Stimulated activated effector memory CD8-positive, alpha-beta T cell treated with anti-CD3 and anti-CD28 coated beads, Interleukin-12 subunit alpha, Interleukin-12 subunit beta, amount 100 ng/mL, for 72 hours (primary cell): ENCODE data around the gene NBPF11.
"Not testable (repeated sequence)": the region's sequence is repeated elsewhere in the genome, so short reads cannot be mapped to it uniquely, and the experiment has no call there.

ENCODE experiments used
- ATAC-seq: fragments of 150-1000 bp; cut with Tn5 transposase; 2 replicates; pipeline ENCODE4 v1.10.0; 2021
- DNase-seq, 2 donors: peaks; one replicate each; pipeline ENCODE4 v3.0.0; 2021 to 2022; ENCODE audit warnings: low spot score in 2 of 2
- H3K27ac Mint-ChIP-seq: one replicate; pipeline ENCODE4 v1.8.0; 2022; ENCODE audit warnings: mild to moderate bottlenecking, mixed read lengths
- H3K36me3 Mint-ChIP-seq: one replicate; pipeline ENCODE4 v1.8.0; 2022; ENCODE audit warnings: mild to moderate bottlenecking, mixed read lengths
- H3K4me1 Mint-ChIP-seq: one replicate; pipeline ENCODE4 v1.8.0; 2022; ENCODE audit warnings: mixed read lengths
- H3K4me3 Mint-ChIP-seq: one replicate; pipeline ENCODE4 v1.8.0; 2022; ENCODE audit warnings: mild to moderate bottlenecking, mixed read lengths
- H3K9me3 Mint-ChIP-seq: one replicate; pipeline ENCODE4 v1.8.0; 2022; ENCODE audit warnings: mixed read lengths

The NBPF11 gene

DNA sequence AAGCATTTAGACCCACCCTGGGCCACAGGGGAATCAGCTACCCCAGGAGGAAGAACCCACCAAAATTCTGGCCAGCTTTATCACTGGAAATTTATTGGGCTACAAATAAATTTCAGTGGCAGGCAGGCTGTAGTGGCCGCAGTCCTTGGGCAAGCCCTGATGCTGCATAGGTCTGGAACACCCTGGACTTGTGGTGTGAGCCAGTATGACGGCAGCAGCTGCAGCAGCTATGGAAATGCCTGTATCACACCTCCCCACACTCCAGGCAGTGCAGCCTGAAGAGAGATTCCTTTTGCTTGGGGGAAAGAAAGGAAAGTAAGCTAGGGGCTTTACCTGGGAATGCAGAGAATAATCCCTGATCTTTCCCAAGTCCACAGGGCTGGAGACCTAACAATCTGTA lies 56.3 kb downstream of the NBPF11 start:
- DNase-seq, ATAC-seq, H3K4me1 Mint-ChIP-seq, H3K9me3 Mint-ChIP-seq, H3K27ac Mint-ChIP-seq, H3K4me3 Mint-ChIP-seq, H3K36me3 Mint-ChIP-seq: not testable (repeated sequence)

DNA sequence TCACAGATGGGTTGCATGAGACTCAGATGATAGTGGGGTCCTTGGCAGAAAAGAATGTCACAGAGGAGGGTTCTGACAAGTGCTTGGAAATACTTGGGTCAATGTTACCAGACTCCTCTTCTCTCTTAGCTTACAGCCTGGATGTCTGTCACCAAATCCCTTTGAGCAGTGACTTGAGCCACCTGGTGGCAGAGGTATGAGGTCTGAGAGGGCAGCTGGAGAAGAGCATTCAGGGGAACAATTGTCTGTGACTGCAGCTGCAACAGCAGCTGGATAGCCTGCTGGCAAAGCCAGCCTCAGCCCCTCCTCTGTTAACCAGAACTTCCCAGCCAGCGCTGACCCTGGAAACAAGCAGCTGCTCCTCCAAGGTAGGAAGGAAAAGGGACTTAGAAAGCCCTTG lies 65.9 kb downstream of the NBPF11 start:
- DNase-seq, ATAC-seq, H3K27ac Mint-ChIP-seq, H3K9me3 Mint-ChIP-seq, H3K4me3 Mint-ChIP-seq, H3K36me3 Mint-ChIP-seq, H3K4me1 Mint-ChIP-seq: not testable (repeated sequence)

DNA sequence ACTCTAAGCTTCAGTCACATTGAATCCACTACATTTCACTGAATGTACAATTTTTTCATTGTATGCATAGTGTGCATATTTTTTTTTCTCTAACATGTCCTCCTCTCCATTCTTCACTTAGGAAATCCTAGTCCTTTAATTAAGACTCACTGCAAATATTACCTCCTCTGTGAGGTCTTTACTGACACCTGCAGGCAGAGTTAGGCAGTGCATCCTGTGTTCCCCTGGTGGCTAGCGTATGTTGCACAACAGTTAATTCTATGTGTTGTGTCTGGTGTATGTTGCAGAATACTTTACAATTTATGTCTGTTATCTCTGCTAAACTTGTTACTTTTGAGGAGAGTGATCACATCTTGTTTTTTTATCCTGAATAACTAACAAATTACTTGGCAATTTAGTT lies 70.9 kb downstream of the NBPF11 start:
- peak; percentile 67 for ATAC-seq
- DNase-seq, H3K36me3 Mint-ChIP-seq, H3K9me3 Mint-ChIP-seq, H3K27ac Mint-ChIP-seq, H3K4me3 Mint-ChIP-seq, H3K4me1 Mint-ChIP-seq: not testable (repeated sequence)

DNA sequence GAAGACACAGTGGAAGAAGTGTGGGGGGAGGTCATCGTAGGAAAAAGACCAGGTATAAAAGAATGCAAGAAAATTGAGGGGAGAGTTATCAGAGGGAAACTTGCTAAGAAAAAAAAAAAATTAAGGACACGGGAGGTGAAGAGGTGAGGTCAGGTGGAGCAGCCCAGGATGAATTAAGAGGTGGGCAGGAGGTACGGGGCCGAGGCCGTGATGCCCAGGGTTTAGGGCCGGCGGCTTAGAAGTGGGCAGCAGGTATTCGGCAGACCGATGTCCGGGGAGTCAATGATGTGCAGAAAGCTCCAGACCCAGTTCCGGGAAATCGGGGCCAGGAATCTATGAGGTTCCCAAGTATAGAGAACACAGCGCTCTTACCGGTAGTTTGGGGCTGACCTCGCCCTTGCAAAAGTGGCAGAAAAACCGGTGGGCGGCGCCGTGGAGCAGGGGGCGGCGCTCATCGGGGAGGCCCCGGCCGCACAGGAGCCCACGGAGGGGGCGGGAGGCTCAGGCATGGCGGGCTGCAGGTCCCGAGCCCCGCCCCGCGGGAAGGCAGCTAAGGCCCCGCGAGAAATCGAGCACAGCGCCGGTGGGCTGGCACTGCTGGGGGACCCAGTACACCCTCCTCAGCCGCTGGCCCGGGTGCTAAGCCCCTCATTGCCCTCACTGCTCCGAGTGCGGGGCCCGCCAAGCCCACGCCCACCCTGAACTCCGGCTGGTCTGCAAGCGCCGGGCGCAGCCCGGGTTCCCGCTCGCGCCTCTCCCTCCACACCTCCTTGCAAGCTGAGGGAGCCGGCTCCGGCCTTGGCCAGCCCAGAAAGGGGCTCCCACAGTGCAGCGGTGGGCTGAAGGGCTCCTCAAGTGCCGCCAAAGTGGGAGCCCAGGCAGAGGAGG lies 73.2 kb downstream of the NBPF11 start:
- peak; percentile 64 for ATAC-seq
- not testable (repeated sequence) for H3K4me3 Mint-ChIP-seq, H3K36me3 Mint-ChIP-seq, H3K27ac Mint-ChIP-seq, DNase-seq, H3K9me3 Mint-ChIP-seq, H3K4me1 Mint-ChIP-seq

DNA sequence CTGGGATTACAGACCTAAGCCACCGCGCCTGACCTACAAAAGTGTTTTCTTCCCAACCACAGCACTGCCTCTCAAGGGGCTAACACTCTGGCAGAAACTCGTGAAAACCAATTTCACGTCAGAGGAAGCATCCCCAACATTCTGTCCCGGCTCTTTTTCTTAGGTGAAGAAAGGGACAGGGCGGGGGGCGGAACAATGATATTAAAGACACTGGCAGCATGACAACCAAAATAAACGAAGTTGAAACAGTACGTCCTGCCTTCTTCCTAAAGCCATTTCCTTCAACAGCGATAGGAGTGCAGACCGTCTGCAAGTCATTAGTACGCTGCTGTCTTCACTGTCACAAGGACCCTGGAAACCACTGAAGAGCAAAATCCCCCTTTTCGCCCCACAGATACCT lies 74.0 kb downstream of the NBPF11 start:
- H3K9me3 Mint-ChIP-seq, H3K4me3 Mint-ChIP-seq, H3K36me3 Mint-ChIP-seq, H3K27ac Mint-ChIP-seq, DNase-seq, H3K4me1 Mint-ChIP-seq: not testable (repeated sequence)
- ATAC-seq, result peak; percentile 6

DNA sequence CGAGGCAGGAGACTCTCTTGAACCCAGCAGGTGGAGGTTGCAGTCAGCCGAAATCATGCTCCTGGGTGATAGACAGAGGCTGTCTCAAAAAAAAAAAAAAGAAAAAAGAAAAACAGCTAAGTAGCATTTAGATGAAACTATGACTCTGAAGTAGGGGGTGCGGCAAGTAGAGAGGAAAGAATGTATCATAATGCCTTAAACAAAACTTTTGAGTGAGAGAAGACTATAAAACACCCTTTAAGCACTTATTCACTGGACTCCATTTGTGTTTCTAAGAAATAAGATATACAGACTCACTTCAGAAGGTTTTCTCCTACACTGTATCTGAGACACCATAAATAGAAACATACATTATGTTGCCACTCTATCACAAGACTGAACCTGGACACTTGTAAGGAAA lies 74.6 kb downstream of the NBPF11 start:
- H3K4me1 Mint-ChIP-seq, DNase-seq, H3K9me3 Mint-ChIP-seq, H3K27ac Mint-ChIP-seq, H3K4me3 Mint-ChIP-seq, H3K36me3 Mint-ChIP-seq: not testable (repeated sequence)
- ATAC-seq, result peak; percentile 73

DNA sequence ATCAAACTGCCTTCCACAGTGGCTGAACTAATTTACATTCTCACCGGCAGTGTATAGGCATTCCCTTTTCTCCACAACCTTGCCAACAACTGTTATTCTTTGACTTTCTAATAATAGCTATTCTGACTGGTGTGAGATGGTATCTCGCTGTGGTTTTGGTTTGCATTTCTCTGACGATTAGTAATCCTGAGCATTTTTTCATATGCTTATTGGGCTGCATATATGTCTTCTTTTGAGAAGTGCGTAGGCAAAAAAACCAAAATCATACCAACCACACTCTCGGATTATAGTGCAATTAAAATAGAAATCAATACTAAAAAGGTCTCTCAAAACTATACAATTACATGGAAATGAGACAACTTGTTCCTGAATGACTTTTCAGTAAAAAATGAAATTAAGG lies 78.7 kb downstream of the NBPF11 start:
- H3K27ac Mint-ChIP-seq, H3K4me1 Mint-ChIP-seq, H3K9me3 Mint-ChIP-seq, H3K36me3 Mint-ChIP-seq, H3K4me3 Mint-ChIP-seq, DNase-seq: not testable (repeated sequence)
- ATAC-seq, result peak; percentile 88

DNA sequence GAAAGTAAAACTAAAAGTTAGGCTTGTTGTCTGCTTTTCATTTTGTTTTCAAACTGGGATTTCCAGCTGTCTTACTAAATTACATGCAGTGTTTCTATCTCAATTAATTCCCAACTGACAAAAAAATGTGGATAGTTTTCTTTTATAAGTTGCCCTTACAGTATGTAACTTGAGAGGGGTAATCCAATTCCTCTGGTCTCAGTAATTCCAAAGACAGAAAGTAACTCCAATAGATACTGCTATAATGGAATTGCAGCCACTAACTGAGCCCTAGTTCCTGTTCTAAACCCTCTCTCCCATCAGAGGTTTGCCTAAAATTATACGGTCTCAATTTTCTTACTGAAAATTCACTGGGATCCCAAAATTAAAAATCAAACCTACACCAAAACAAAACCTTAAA lies 83.5 kb downstream of the NBPF11 start:
- H3K9me3 Mint-ChIP-seq, H3K27ac Mint-ChIP-seq, ATAC-seq, H3K4me1 Mint-ChIP-seq, DNase-seq, H3K36me3 Mint-ChIP-seq, H3K4me3 Mint-ChIP-seq: not testable (repeated sequence)

DNA sequence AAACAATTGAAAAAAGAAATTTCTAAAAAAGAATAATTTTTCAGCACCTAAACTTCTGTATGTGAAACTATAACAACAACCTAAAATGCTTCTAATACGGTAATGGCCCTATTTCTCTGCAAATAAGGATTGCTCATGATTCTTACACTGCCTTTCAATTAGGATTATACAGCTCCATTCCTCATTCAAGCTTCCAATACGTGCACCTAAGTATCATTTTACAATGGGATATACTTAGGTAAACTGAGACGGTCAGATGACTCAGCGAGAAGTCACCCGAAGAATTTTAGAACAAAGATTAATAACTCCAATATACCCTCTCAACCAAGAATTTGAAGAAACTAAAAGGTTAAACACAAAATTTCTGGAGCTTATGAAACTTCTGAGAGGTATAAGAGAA lies 83.9 kb downstream of the NBPF11 start:
- not testable (repeated sequence) for H3K4me1 Mint-ChIP-seq, DNase-seq, H3K36me3 Mint-ChIP-seq, H3K27ac Mint-ChIP-seq, H3K9me3 Mint-ChIP-seq, ATAC-seq, H3K4me3 Mint-ChIP-seq

DNA sequence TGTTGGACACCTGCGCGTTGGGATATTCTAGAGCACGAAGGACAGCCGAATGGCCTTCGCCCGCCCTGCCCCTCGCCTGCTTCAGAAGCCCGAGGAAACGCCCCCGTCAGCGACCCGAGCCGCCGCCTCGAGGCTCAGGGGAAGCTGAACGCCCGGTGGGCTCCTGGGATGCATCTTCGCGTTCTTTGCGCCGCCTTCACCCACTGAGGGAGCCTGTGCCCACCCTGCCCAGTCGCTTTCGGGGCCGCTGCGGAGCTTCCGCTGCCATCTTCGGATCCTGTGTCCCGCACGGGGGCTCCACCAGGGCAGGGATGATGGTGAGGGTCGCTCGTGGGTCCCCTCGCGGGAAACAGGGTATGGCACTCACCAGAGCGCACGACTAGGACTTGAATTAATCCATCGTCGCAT lies 91.8 kb downstream of the NBPF11 start:
- H3K9me3 Mint-ChIP-seq, H3K27ac Mint-ChIP-seq, H3K36me3 Mint-ChIP-seq, DNase-seq, H3K4me1 Mint-ChIP-seq: not testable (repeated sequence)
- H3K4me3 Mint-ChIP-seq, result peak overlapping the region; percentile 72
- peak; percentile 16 for ATAC-seq

DNA sequence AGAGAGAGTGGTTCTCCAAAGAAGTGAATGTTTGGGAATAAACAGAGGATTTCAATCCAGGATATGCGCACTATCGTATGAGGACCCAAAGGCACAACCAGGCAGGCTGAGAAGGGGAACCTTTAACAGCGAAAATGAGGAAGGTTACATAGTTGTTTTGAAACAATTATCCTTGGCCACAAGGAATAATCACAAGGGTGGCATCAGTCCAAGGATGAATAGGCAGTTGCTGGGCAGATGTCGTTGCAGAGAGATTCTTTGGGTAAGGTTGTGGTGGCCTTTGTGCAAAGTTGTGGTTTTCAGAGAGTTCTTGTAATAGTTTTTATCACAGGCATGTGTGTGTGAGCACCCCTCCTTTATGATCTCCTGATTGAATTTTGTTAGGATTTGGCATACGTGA lies 94.7 kb downstream of the NBPF11 start:
- ATAC-seq, DNase-seq, H3K27ac Mint-ChIP-seq, H3K9me3 Mint-ChIP-seq, H3K36me3 Mint-ChIP-seq, H3K4me3 Mint-ChIP-seq, H3K4me1 Mint-ChIP-seq: not testable (repeated sequence)
